Measurements from ENCODE around the gene TBX2.
"Not testable (repeated sequence)": the region's sequence is repeated elsewhere in the genome, so short reads cannot be mapped to it uniquely, and the experiment has no call there.

TBX2 gene

GRCh38 chr17:61399131-61400065 is at the start of gene TBX2:
TSS of gene TBX2 (plus strand) at chr17:61399843. CDS start at chr17:61400177, 334 bp downstream.
- peak; percentile 68 for DNase-seq (ENCODE audit: low read depth)

GRCh38 chr17:61351745-61352407 is 47.8 kb upstream of the TBX2 start:
- no peak for DNase-seq (ENCODE audit: low read depth)

DNA sequence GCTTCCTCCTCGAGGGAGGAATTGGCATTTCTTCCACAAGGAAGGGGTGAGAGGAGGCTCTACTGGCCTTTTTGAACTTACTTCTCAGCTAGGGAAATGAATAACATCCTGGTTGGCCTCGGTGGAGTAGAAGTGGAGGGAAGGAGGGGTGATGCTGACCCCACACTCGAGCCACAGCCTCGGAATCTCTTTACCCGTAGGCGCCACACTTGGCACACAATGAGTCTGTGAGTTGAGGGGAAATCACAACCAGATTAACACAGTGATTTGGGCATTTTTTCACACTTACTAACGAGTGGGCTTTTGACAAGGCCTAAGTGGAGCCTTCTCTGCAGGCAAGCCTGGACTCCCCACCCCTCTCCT is 47.3 kb upstream of the TBX2 start:
- DNase-seq (ENCODE audit: low read depth) = no peak

DNA sequence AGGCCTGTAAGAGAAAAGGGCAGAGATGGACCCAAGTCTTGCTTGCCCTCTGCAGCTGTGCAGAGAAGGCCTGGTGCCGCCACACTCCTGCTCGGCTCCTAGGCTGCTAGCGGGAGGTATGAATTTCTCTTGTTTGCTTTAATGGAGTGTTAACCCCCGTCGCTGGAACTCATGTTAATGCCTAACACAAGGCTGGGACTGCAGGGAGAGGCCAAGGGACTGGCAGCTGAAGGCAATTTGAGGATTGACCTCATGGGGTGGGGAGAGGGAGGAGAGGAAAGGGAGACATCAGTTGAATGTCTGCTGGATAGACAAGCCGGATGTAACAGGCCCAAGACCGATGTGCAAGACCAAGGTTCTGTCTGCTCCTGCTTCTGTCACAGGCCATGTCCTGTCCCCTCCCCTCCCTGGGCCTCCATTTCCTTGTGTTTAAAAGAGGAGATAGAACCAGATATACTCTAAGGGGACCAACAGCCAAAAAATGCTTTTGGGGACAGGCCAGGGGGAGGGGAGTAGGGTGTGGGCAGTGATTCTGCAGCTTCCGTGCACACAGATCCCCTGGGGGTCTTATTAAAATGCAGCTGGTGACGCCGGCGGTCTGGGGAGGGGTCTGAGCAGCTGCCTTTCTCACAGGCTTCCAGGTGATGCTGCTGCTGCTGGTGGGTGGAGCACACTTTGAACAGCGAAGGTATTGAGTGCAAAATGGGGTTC is 46.7 kb upstream of the TBX2 start:
- DNase-seq (ENCODE audit: low read depth) = no peak

GRCh38 chr17:61353615-61354014 is 46.0 kb upstream of the TBX2 start:
- no peak for DNase-seq (ENCODE audit: low read depth)

DNA sequence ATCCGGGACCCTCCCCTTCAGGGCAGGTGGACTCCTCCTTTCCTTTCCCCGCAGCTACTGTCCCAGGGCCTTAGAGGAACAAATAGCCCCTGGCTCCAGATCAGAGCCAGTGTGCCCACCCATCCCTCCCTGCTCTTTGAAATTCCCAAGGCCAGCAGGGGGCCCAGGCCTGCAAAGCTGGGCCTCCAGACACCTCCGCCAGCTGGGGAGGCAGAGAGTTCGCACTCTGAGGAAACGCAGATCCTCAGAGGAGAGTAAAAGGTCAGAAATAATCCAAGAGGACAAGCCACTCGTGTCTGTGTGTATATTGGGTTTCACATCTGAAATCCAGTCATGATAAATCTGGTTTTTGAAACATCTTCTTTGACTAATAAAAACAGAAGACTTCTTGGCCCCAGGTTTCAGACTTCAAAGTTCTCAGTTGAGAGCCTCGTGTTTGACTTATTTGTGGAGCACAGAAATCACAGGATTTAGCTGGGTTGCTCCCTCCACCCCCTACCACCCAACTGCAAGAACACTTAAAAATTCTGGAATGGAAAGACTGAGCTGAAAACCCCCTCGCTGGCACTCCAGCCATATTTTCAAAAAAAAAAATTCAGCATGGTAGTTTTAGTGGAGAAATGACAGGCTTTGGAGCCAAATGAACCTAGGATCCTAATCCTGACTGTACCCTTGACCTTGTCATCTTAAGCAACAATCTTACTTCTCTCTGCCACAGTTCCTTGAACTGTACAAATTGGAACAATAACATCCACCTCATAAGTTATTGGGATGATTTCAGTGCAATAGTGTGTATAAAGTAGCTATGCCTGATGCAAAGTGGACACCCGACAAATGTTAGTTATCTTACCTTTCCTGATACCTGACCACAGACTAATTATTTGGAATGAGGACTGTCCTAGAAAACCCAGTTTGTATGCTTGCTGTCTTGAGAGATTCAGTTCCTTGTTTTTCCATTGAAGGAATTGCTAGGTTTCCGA is 44.5 kb upstream of the TBX2 start:
- DNase-seq (ENCODE audit: low read depth) = no peak

GRCh38 chr17:61357061-61357460 is 42.6 kb upstream of the TBX2 start:
- DNase-seq (ENCODE audit: low read depth) = not testable (repeated sequence)

DNA sequence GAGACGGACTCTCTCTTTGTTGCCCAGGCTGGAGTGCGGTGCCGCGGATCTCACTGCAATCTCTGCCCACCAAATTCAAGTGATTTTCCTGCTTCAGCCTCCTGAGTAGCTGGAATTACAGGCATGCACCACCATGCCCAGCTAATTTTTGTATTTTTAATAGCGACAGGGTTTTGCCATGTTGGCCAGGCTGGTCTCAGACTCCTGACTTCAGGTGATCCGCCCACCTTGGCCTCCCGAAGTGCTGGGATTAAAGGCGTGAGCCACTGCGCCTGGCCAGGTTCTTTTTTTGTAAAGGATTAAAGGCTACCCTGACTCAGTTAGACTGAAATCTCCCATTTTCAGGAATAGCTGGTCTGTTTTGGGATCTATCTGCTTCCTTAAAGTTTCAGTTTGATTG is 40.1 kb upstream of the TBX2 start:
- not testable (repeated sequence) for DNase-seq (ENCODE audit: low read depth)

DNA sequence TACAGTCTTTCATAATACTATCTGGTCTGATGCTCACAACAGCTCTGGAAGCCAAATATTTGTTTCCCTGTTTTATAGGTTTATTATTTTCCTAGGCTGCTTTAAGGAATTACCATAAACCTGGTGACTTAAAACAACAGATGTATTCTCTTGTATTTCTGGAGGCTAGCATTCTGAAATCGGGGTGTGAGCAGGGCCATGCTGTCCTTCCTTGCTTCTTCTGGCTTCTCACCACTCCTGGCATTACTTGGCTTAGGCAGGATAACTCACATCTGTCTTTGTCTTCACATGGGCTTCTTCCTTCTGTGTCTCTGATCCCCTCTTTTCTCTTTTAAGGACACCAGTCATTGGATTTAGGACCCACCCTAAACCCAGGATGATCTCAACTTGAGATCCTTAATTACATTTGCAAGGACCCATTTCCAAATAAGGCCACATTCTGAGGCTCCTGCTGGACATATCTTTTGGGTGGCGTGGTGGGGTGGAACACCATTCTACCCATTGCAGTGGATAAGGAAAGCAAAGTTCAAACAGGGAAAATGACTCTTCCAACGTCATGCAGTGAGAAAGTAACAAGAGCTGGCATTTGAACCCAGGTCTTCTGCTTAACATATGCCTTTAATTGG is 39.2 kb upstream of the TBX2 start:
- DNase-seq (ENCODE audit: low read depth) = no peak

- DNase-seq (ENCODE audit: low read depth) = peak; percentile 63
These were observed 38.6 kb upstream of the TBX2 start for GRCh38 chr17:61361084-61361483.

- no peak for DNase-seq (ENCODE audit: low read depth)
These were observed 37.2 kb upstream of the TBX2 start for GRCh38 chr17:61362396-61362795.

GRCh38 chr17:61362852-61363600 is 36.6 kb upstream of the TBX2 start:
- DNase-seq (ENCODE audit: low read depth) = no peak

GRCh38 chr17:61363601-61364462 is 35.8 kb upstream of the TBX2 start:
- no peak for DNase-seq (ENCODE audit: low read depth)

DNA sequence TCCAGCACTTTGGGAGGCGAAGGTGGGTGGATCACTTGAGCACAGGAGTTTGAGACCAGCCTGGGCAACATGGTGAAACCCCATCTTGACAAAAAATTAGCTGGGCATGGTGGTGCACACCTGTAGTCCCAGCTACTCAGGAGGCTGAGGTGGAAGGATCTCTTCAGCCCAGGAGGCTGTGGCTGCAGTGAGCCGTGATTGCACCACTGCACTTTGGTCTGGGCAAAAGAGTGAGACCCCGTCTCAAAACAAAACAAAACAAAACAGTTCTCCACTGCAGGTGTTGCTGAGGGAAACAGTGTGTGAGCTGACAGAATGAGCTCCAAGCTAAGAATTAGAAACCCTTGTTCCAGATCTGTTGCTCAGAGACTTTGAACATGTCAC is 35.2 kb upstream of the TBX2 start:
- DNase-seq (ENCODE audit: low read depth) = no peak

GRCh38 chr17:61366076-61366714 is 33.4 kb upstream of the TBX2 start:
- DNase-seq (ENCODE audit: low read depth) = no peak

DNA sequence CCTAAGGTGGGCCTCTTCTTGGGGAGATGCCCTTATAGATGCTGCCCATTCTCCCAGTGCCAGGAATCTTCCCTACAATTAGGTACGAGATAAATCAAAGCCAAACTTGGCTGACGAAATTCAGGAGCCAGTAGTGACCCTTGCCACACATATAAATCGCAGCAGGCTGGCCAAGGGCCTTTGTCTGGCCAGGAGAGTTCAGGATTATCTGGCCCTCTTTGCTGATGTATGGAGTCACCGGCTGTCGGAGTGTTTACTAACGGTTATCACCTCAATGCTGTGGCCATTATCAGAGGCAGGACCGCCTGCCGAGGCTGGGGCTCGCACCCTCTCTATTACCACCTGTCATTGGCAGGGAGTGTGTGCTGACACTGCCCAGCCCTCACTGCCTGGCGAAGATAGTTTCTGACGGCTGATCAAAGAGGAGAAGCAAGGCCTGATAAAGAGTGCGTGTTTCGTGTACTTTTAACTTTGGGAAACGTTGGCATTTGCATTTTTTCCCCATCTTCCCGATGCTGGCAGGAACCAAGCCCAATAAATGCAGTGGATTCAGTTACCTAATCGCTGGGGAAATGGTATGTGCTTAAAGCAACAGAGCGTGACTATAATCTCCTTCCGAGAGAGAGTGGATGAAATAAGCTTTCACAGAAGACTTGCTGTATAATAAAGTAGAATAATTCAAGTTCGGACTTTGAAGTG is 32.8 kb upstream of the TBX2 start:
- DNase-seq (ENCODE audit: low read depth) = no peak

DNA sequence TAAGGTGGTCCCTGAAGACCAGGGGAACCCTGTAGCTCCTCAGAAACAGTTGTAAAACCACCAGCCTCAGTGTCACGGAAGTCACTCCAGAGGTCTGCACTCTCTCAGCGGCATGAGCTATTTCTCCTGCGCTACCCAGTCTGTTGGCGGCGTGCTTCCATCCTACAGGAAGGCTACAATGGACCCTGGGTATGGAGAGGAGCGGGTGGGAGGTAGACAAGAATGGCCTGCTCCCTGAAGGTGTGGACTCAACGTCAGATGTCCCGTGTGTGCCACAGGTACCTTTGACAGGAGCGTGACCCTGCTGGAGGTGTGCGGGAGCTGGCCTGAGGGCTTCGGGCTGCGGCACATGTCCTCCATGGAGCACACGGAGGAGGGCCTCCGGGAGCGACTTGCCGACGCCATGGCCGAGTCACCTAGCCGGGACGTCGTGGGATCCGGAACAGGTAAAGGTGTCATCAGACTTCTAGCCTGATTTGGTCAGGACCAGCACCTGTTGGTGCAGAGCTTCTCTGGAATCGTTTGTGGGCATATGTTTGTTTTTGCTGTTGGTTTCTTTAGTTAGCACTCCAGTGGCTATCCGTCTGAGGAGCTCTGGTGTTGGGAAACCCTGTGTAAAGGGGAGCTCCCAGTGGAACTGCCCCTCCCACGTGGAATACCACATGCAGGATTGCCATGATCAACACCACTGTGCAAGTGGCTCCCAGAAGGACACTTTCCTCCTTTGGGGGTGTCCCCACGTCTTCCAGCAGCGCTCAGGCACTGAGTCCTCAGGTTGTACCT is 31.4 kb upstream of the TBX2 start:
- no peak for DNase-seq (ENCODE audit: low read depth)

All from GM04503 (cell line).